NCI-H510A (cell line): ENCODE data around the gene PROCA1.
"Not testable (repeated sequence)": the region's sequence is repeated elsewhere in the genome, so short reads cannot be mapped to it uniquely, and the experiment has no call there.

Experiments used
- DNase-seq: peaks from one replicate; lab custom pipeline; 2025; lab: John Stamatoyannopoulos, UW

PROCA1 gene

GRCh38 chr17:28725660-28726225, 14.1 kb upstream of the PROCA1 start:
- DNase-seq = peak; percentile 96

DNA sequence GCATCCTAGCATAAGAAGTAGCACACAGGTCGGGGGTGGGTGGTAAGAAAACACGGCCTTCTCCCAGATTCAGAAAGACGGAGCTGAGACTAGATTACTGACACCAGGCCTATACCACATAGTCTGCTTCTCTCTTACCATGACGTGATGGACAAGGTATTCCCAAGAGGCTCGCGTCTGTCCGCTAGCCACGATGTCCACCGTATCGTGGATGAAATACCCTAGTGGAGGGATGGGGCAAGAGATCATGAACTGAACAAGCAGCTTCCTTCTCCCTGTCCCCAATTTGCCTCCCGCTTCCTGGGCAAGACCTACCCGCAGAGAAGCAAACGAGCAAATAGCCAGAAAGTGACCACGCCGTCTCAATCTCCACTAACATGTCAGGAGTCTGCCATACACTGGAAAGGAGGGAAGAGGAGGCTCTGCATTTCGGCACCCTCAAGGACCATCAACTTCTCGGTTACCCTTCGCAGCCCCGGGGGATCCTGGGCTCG, 13.5 kb upstream of the PROCA1 start:
- no peak for DNase-seq

DNA sequence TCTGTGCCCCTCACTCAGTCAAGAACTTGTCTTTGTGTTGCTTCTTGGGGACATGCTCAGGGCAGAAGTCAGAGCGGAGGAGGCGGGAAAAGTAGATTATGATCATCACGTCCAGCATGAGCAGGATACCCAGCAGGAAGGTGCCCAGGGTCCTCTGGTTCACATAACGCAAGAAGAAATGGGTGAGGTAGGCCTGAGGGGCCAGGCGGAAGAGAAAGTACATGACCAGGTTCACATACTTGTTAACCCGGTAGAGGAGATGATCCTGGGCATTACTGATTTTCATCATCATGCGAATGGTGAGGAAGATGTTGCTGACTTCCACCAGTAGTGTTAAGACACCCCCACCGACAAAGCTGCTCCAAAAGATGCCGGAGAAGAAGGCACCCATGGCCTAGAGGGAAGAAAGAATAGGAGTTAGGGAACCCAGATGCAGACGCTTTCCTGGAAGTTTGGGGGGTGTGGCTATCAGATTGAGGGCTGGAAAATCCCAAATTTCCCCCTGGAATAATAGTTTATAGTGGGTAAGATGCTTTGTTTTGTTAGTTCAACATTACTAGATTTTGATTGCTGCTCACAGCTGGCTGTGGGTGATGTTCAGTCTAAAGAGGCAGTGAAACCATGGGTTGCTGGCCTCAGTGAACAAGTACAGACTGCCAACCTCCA, 12.9 kb upstream of the PROCA1 start:
- DNase-seq = no peak

- DNase-seq = not testable (repeated sequence)
Measured at GRCh38 chr17:28723836-28724499, 12.3 kb upstream of the PROCA1 start.

DNA sequence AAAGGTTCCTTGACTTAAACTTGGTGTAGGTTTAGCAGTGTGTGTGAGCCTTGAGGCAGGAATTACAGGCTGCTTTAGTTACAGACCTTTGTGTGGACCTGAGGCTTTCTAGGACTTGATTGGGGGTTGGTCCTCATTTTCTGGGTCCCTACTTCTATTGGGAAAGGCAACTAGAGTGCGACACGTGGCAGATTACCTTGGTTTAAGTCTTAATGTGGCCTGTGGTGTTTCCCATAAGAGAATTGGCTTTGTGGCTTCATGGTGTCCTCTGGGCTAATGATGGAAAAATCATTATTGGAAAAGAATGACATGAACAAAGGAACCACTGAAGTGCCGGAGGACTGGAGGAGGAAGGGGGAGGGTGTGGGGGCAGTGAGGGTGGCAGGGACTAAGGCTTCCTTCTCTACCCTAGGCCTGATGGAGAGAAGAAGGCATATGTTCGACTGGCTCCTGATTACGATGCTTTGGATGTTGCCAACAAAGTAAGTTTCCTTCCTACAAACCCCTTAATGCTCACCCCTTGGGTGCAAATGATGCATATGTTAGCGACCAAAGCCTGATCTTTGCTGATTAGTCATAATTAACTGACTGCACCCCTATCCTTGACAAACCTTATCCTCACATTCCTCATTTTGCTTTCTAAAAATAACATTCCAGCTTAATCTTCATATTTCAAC, 11.6 kb upstream of the PROCA1 start:
- no peak for DNase-seq

DNA sequence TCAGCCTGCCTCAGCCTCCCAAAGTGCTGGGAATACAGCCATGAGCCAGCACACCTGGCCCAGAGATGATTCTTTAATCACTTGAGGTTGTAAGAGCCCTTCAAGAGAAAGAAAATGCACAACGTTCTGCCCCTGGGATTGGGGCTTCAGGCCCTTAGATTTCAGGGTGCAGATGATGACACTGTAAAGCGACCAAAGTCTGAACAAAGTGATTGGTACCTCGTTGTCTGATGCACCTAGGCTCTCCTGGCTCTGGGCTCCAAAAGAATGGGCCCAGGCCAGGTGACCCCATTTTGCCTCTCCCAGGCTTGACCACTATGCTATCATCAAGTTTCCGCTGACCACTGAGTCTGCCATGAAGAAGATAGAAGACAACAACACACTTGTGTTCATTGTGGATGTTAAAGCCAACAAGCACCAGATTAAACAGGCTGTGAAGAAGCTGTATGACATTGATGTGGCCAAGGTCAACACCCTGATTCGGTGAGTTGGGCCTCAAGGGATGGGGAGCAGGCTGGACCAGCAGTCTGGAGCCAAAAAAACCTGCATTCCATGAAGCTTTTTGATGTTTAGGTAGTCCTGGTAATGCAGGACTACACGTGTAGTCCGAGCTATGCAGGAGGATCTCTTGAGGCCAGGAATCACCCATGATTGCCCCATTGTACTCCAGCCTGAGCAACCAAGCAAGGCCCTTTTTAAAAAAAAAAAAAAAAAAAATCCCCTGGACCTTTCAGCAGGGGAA, 10.9 kb upstream of the PROCA1 start:
- no peak for DNase-seq

- DNase-seq = not testable (repeated sequence)
Measured at GRCh38 chr17:28720997-28721329, 9.3 kb upstream of the PROCA1 start.

GRCh38 chr17:28720247-28720996, 8.7 kb upstream of the PROCA1 start:
- no peak for DNase-seq

GRCh38 chr17:28719021-28719433, 7.3 kb upstream of the PROCA1 start:
- no peak for DNase-seq

- no peak for DNase-seq
Measured at GRCh38 chr17:28718333-28719020, 6.8 kb upstream of the PROCA1 start.

GRCh38 chr17:28717578-28718332, 6.1 kb upstream of the PROCA1 start, which contains the start of gene RAB34:
TSS of gene RAB34 (minus strand) at chr17:28717868. CDS start at chr17:28717266, 602 bp downstream.
- peak; percentile 95 for DNase-seq

GRCh38 chr17:28716740-28717577, 5.3 kb upstream of the PROCA1 start:
- peak; percentile 41 for DNase-seq

DNA sequence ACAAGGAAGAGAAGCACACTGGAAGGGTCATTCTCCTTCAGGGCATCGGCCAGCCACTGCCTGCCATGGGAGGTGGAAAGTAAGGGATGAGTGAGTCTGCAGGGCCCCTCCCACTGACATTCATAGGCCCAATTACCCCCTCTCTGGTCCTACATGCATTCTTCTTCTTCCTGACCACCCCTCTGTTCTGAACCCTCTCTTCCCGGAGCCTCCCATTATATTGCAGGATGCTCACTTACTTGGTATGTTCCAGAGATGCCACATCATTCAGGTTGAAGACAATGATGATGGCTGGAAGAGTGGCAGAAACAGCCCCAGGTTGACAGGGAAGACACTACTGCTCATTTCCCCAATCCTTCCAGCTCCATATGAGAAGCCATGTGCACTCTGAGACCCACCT, 3.5 kb upstream of the PROCA1 start:
- DNase-seq = no peak

DNA sequence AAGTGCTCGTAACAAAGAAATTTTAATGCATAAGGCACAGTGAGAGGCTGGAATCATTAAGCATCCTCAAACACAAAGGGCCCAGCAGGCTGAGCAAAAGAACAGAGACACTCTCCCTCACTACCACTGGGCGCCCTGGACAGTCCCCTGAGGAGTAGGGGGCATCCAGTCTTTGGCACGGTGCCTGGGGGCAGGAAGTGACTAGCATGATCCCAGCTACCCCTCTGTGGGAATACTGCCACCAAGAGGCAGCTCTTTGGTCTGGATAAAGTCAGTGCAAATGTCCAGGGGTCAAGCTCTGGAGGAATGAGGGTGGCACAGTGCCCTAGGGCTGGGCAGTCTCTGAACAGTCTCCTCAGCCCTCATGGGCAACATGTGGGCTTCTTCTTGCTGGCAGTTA, 2.6 kb upstream of the PROCA1 start:
- no peak for DNase-seq

DNA sequence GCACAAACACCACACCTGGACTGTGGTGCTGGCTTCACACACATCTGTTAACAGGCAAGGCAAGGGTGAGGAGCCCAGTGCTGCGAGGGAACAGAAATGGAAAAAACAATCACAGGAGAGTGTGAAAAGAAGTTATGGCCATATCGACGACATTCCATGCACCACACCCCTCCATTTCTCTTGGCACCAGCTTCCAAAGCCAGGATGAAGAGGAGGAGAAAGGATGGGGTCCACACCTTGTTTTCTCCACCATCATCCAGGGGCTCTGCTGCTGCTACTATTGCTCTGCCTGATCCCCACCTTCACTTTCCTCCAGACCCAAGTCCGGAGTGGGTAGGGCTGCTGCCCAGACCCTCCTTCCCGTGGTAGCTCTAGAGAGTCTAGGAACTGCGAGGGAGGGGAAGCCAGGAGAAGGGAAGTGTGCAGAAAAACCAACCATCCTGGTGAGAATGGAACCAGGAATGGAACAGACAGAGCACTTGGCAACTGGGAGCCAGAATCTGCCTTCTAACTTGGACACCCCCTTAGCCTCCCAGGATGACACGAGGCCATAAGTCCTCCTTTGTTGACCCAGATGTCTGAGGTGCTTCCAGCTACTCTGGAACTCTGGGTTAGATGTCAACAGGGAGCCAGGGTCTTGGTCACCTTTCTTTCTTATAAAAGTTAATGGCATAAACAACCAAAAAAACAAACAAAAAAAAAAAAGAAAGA, 1.2 kb upstream of the PROCA1 start:
- no peak for DNase-seq

- DNase-seq = no peak
Measured at GRCh38 chr17:28712032-28712704, 480 bp upstream of the PROCA1 start.

- peak; percentile 94 for DNase-seq
Measured at GRCh38 chr17:28710861-28711722, 596 bp downstream of the PROCA1 start.
